Activated CD4-positive, CD25-positive, alpha-beta regulatory T cell treated with anti-CD3 and anti-CD28 coated beads, Interleukin-2, amount 50 U/mL, for 16 hours (primary cell): ENCODE data around the gene CCNQ.
"Not testable (repeated sequence)": the region's sequence is repeated elsewhere in the genome, so short reads cannot be mapped to it uniquely, and the experiment has no call there.

Experiments
- DNase-seq: peaks from one replicate; pipeline ENCODE4 v3.0.0-alpha.2; 2020; ENCODE audit warnings: low read depth, low spot score

The CCNQ gene

DNA sequence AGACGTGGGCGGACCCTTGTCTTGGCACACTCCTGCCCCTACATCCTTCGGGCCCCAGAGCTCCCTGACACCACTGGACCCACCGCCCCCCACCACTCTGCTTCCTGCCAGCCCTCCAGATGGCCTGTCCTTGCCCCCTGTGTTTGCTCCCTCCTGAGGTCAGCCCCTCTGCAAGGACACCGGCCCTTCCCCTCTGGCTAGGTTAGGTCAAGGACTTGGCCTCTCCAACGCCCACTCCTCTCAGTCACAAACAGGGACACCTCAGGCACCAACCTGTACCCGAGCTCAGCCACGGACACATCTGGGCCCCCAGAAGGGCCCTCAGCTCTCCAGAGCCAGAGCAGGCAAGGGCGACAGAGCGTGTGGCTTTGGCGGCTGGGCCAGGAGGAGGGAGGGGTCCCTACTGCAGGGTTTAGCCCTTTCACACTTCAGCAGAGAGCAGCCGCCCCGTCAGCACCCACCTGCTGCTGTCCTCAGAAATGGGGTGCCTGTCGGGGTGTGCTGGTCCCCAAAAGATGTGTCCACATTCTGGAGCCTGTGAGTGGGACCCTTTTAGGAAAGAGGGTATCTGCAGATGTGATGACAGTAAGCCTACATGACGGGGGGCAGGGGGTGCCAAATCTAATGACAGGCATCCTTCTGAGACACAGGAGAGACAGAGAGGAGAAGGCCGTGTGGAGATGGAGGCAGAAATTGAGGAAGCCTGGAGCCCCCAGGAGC is 24.5 kb upstream of the CCNQ start:
- DNase-seq: no peak

DNA sequence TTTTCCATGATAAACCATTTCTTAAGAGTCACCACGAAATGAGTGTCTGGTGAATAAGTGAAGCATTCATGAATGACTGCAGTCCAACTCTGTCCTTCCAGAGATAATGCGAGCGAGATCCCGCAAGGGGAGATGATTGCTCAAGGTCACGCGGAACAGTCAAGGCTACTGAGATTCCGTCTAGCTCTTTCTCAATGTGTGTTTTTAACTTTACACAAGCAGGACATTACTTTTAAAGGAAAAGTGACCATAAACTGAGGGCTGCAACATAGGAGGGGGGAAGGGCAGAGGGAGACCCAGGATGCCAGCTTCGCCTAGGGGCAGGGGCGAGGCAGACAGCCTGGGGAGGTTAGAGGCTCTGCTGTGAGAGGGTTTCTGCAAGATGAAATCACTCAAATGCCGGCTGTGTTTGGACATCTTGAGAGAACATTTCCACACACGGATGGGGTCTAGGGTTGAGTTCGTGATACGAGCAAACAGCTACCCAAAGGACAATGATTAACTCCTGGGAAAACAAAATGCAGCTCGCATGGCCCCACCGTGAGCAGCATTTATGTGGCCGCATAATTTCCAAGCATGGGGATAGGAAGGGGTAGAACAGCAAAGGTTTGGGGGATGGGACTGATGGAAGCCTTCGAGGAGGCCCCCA is 23.8 kb upstream of the CCNQ start:
- DNase-seq: no peak

DNA sequence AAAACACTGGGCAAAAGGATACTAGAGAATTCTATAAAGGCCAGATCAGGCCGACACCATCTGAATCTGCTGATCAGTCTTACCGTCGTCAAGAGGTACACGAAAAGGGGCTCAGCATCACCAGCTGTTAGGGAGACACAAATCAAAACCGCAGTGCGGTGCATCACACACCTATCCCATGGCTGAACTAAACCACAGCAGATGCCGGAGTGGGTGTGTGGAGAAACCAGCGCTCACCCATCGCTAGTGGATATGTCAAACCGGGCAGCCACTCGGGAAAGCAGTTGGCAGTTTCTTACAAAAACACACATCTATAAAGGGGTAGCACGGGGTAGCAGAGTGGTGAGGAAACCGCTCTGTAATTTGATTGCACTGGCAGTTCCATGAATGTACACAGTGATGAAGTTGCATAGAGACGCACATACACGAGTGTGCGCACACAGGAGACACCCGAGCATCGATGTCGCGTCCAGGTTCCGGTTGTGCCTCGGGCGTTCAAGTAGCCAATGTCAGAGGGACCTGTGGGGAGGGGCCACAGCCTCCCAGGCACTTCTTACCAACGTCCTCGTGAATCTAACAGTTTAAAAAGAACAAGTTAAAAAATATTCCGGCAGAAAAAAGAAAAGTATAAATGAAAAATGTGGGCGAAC is 23.1 kb upstream of the CCNQ start:
- no peak for DNase-seq

DNA sequence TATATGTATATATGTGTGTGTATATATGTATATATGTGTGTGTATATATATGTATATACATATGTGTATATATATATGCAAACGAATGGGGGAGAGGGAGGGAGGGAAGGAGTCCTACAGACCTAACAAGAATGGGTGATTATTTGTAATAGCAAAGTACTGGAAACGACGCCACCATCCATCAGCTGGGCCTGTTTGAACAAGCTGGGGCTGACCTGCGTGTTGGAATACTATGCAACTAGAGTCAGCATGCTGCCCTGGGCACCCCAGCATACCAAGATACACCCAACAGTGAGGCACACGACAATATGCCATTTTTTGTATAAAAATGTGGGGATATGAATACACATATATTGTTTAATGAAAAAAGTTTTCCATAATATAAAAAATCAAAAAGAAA is 21.6 kb upstream of the CCNQ start:
- no peak for DNase-seq

DNA sequence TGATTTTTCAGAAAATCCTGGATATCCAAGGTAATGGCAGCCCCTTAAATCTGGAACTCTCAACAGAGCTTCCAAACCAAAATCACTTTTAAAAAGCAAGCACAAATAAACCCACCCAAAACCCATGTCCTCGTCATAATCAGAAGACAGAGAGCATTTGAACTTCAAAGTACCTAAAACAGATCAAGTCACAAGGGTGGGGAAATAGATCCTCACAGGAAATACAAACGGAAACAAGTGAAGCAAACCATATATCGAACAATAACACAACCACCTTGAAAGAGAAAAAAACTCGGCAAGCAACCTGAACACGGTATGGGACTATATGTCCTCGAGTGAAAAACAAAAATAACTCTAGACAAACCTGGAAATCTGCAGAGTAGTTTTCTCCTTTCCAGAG is 15.9 kb upstream of the CCNQ start:
- no peak for DNase-seq

DNA sequence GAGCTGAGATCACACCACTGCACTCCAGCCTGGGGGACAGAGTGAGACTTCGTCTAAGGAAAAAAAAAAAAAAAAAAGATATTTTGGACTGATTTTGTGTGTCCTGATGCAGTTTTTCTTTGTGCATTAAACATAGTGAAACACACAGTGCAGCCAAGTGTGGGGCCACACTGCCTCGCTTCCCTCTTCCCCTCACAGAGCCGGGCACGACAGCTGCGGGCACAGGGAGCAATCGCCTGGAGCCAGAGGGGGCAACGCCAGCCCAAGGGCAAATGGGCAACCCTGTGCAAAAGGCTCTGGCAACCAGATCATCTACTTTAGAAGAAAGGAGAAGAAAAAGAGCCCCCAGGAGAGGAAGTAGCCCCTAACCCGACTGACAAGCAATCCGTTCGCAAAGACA is 13.5 kb upstream of the CCNQ start:
- no peak for DNase-seq

DNA sequence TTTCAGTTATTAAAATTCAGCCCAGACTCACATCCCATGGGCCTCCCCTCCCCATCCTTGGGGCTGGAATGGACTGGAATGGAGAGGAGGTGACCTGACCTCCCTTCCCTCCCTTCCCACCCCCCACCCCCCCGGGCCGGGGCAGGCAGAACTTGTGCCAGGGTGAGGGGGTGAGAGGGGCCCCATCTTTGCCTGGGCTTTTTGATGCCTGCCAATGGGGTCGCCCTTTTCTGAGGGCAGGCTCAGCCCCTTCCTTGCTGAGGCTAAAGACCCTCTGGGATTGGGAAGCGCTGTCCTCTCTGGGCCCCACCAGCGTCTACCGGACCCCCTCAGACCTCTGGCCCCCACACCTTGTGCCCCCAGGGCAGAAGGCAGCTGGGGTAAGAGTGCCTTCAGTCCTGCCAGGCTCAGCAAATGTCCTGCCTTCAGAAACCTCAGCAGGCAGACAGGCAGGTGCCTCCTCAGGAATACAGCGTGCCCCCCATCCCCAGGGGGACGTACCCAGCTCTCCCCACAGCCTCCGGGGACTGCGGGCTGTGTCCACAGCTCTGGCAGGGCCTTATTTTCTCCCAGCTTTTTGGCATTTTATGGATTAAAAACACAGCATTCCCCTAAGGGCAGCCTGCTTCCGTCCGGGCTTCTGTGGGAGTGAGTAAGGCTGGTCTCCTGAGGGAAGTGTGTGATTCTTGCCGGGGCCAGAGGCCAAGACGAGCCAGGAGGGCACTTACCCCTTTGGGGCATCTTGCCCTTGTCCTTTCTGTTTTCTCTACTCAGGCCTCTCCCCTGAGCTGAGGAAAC is 12.6 kb upstream of the CCNQ start:
- DNase-seq: no peak

DNA sequence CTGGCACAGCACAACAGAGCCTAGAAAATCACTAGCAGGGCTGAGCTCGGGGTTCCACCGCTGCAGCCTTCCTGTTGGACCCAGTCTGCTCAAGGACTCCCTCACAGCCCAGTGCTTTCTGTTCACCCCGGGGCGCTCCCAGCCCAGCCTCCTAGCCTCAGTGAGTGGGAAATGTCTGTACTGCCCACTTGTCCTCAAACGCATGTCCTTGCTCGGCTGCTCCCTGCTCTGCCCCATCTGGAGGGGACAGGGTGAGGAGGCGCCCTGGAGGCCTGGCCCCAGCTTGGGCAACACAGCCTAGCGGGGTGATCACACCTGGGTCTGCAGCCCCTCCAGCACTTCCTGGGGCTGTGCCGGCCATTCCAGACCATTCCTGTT is 11.9 kb upstream of the CCNQ start:
- no peak for DNase-seq

DNA sequence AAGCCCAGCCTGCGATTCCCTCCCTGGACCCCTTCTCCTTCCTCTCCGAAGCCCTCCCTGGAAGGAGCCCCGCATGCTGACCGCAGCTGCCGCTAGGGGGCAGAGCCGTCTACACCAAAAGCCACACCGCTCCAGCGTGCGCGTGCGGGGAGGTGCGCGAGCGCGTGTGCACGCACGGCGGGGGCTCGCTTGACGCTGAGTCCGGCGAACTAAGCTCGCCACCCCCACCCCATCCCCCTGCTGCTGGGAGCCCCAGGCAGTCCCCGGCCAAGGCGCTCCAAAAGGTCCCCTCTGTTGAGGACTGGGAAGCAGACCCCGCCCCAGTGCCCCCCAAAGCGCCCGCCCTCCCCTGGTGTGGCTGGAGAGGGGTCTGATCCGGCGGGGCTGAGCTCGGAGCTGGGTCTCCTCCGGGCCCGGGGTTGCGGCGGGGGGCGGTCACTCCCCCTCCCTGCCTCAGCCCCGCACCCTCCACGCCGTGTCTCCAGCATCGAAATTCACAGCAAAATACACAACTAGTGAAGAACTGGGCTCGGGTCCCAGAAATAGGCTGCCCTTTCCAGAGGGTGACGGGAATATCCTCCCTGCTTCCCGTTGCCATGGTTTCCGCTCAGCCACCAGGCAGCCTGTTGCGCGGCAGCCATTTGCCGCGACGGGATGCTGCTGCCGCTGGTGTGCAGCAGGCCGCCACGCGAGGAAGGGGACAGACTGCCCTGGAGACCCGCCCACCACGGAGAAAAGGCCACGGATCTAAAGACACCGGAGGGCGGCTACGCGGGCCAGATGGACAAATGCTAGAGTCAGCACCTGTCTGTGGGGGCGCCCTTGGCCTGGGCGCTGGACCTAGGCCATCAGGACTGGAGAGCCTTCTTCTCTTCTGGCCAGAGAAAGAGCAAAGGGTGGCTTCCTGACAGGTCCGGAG is 11.2 kb upstream of the CCNQ start:
- DNase-seq: peak; percentile 57

DNA sequence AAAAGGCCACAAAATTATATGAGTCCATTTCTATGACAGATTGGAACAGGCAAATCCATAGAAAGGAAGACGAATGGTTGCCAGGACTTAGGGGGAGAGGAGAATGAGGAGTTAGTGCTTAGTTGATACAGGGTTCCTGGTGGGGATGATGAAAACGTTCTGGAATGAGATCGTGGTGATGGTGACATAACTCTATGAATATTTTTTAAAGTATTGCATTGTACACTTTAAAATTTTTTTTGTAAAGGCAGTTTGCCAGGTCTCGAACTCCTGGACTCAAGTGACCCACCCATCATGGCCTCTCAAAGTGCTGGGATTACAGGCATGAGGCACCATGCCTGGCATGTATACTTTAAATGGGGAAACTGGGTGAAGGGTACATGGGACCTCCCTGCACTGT is 9.9 kb upstream of the CCNQ start:
- no peak for DNase-seq

DNA sequence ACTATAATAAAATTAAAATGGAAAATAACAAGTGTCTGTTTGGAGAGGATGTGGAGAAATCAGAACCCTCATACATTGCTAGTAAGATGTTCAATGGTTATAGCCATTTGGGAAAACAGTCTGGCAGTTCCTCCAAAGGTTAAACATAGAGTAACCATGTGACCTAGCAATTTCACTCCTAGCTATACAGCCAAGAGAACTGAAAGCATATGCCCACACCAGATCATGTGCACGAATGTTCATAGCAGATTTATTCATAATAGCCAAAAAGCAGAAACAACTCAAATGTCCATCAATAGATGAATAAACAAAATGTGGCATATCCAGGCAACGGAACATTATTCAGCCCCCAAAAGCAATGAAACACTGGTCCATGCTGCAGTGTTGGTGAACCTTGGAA is 9.4 kb upstream of the CCNQ start:
- DNase-seq: no peak

DNA sequence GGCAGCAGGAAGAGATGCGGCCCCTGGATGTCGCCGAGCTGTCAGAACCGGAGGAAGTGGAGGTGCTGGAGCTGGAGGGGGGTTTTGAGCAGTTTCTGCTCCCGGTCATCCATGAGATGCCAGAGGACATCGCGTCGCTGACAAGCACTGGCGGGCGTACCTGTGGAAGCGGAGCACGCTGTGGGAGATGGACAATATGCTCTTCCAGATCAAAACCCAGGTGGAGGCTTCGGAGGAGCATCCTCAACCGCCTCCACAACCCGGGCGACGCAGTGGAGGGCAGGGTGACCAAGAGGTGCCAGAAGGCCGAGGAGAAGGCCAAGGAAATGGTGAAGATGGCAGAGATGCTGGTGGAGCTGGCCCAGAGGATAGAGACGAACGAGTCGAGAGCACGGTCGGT is 7.6 kb upstream of the CCNQ start:
- no peak for DNase-seq

DNA sequence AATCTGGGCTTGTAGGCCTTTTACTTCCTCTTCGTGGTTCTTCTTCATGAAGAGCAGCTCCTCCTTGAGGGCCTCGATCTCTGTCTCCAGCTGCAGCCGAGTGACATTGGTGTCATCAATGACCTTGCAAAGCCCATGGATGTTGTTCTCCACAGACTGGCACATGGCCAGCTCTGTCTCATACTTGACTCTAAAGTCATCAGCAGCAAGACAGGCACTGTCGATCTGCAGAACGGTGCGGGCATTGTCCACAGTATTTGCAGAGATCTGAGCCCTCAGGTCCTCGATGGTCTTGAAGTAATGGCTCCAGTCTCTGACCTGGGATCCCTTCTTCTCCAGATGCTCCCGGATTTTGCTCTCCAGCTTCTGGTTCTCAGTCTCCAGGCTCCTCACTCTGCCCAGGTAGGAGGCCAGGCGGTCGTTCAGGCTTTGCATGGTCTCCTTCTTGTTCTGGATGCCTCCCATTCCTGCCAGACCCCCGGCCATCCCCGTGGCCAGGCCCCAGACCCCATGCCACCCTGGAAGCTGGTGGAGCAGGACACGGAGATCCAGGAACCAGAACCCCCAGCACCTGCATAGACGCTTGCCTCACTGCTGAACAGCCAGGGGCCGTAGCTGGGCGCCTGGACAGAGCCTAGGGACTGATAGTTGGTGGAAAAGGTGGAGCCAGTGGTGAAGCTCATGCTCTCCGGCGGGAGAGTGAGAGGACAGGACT is 5.9 kb upstream of the CCNQ start:
- not testable (repeated sequence) for DNase-seq

DNA sequence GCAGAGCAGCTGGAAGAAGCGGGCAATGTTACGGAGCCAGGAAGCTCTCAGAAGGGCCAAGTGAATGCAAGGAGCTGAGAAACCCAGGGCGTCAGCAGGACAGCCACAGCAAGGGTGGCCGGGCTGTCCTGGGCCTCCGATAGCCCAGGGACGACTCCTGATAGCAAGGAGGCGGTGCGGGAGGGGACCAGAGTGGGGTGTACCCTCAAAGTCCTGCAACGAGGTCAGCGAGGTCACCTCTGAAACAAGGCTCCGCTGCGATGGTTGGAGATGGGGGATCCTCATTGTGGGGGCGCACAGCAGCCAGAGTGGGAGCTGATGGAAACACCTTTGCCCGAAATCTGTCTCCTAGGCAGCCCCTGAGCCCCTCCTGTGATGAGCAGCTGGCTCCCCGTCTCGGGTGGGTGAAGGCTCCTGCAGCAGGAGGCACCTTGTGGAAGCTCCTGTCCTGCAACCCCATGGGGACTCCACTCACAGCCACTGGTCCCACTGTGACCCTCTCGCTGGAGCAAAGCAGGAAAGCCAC is 4.3 kb upstream of the CCNQ start:
- DNase-seq: no peak

DNA sequence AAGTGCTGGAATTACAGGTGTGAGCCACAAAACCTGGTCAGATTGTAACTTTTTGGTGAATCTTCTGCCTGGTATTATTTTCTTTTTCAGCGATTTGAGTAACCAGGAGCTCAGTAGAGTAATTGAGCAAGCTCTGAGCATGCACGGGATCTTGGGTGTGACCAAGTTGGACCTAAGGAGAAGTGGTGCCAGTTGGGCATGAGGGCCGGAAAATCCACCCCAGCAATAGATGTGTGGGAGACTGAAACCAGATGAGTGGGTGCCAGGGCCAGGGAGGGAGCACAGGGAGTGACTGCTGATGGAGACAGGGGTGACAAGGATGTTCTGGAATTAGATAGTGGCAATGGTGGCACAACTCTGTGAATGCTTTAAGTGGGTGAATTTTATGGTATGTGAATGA is 3.7 kb upstream of the CCNQ start:
- no peak for DNase-seq

DNA sequence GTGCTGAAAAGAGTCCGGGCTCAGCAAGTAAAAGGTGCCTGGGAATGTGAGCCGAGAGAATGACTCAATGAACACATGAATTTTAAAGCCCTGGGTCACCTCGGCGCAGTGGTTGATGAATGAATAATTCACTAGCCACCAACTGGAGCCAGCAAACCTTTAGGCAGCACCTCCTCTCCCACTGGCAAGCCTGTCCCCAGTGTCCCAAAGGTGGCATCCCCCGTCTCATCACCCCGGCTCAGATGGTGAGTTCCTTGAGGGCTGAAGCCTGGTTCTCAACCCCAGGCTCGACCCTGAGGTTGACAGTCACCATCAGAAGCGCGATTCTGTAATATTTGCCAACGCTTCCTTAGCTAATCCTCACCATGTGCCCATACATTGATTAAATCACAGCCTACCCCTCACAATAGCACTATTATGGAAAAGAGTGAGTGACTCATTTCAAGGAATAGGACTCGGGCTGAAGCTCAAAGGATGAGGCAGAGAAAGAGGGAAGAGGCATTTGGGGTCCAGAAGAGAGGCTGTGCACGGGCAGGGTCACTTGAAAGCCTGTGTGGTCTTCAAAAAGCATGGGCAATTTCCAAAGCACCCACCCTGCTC is 2.7 kb upstream of the CCNQ start:
- no peak for DNase-seq

DNA sequence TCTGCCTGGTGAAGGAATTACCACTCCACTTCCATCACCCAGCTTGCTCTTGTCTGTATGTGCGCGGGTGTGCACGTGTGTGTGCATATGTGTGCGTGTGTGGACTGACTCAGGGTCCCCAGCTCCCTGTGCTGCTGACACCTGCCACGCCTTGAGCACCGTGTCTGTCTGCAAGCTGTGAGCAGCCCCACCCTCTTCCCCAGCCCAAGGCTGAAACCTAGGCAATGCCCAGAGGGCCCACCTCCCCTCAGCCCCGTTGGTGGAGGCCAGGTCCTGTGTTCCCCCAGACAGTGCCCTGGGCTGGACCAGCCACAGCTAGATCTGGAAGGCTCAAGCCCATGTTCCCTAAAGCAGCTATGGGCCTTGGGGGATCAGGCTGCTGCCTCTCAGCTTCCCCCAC is 2.0 kb upstream of the CCNQ start:
- no peak for DNase-seq

DNA sequence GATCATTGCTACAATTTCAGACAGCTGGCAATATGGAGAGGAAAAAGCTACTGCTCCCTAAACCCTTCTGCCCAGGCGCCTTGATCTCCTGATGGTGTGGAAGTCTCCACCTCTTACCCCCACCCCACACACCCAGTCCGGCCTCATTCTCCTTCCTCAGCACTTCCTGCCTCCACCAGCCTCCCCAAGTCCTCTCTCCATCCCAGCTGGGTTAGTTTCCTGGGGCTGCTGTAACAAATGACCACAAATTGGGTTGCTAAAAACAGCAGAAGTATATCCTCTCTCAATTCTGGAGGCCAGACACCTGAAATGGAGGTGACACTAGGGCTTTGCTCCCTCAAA is 1.1 kb upstream of the CCNQ start:
- DNase-seq: no peak

DNA sequence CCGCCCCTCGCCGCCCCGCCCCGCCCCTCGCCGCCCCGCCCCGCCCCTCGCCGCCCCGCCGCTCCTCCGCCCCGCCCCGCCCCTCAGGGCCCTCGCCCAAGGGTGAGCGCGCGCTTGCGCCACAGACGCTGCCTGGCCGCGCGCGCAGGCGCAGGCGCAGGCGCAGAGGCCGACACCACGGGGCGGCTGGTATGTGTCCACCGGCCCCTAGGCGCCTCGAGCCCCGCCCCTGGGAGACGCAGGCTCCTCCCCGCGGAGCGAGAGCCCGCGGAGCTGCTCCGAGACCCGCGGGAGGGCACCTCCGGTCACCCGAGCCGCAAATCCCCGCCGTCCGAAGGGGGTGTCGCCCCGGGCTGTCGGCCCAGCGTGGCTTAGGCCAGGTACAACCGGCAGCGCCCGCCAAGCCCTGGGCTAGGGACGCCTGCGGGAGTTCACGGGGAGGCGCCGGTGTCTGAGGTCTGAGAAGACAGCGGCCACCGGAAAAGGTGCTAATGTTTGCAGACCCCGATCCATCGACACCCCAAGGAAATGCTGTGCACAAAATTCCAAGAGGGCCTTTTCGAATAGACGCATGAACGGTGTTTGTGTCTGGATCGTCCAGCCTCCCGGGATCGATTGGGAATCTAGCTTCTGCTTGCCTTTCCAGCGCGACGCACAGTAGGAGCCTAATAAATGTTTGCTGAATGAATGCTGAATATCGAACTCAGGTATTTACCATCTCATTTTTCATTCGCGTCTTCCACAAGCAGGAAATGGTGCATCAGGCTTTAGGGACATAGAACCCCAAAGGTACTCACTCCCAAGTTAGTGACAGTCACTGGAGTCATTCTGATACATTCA is 473 bp upstream of the CCNQ start:
- peak; percentile 70 for DNase-seq
